Amniotic epithelial cell (primary cell): ENCODE data around the gene RAB24.
"Not testable (repeated sequence)": the region's sequence is repeated elsewhere in the genome, so short reads cannot be mapped to it uniquely, and the experiment has no call there.

Experiments used
- DNase-seq: peaks from one replicate; pipeline ENCODE4 v3.0.0-alpha.2; 2010; ENCODE audit warnings: low read depth

RAB24 gene

DNA sequence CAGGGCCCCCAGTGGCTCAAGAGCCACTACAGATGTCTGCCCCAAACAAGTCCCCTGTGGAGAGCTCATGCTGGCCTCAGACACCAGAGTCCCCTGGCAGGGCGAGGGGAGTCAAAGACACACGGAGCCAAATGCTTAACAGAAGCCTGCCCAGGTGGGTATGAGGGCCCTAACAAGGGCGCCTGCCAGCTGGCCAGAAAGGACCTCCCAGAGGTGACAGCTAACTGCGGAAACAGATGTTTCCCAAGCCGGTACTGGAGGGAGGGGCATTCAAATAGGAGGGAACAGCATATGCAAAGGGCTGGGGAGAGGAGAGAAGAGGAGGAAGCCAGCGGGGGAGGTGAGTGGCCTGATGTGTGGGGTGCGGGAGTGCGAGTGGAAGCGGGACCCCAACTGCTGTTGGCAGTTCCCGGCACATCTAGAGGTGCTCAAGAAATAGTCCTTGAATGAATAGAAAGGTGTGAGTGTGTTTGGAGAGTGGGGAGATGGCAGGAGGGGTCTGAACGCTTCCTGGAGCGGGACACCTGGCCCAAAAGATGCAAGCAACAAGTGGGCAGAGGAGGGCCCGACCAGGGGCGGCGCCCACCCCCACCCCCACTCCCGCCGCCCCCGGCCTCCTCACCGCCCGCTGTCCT, 7.4 kb upstream of the RAB24 start:
- no peak for DNase-seq

DNA sequence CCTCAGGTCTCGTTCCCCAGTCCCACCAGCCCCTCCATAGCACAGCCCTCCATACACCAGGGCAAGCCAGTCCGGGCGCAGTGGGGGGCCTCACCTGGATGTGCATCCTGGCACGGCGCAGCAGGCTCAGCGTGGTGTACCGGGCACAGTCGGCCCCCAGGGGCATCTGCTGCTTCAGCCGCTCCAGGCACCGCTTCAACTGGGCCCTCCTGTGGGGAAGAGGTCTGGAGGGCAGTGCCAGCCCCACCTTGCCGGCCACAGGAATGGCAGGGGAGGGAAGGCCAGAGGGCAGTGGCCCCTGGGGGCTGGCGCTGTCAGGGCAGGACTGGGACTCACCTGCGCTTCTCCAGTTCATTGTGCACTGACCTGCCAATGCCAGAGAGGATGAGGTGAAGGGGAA, 6.8 kb upstream of the RAB24 start:
- DNase-seq, result no peak

DNA sequence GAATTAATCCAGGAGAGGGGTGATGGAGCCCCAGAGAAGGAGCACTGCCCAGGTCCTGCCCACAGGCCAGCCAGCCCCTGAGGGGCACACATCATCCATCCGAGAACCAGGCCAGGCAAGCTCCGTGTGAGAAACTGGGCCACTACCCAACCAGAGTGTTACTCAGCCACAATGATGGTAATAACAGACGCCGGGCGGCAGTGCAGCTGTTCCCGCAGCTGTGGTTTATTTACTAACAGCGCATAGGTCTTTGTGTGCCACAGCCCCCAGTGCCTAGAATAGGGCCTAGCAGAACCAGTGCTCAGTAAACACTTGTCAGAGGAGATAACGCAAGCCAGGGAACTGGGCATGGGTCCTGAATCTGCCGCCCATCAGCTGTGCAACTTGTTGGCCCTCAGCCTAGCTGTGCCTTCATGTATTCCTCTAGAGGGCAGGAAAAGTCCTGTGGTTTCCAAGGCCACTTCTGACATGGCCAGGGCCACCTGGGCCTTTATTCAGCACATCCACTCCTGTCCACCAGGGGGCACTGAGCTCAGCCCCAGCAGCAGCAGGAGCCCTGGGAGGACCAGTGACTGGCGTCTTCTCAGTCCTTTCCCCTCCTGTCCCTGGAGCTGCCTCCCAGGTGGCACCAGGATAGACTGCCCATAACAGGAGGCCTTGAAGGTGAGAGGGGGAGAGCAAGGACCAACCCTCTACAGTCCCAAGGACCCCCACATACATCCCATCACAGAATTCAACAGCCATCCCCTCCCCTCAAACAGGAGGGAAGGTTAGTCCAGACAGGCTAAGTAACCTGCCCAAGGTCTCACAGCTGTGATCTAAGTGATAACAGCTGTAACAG, 6.1 kb upstream of the RAB24 start:
- peak; percentile 57 for DNase-seq

DNA sequence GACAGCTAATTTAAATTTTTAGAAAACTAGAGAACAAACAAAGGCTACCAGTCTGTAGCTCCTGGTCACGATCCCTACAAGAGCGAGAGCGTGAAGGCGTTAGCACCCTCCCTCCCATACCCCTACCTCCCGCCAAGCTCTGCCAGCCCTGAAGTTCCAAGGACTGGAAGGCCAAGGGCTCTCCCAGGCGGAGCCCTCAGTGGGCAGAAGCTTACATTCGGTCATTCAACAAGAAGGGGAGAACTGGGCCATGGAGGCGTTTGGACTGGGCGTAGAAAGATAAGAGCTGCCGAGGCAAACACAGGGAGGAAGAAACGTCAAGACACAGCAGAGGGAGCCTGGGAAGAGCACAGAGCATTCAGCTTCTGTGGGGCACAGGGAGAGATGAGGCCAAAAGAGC, 5.2 kb upstream of the RAB24 start:
- no peak for DNase-seq

DNA sequence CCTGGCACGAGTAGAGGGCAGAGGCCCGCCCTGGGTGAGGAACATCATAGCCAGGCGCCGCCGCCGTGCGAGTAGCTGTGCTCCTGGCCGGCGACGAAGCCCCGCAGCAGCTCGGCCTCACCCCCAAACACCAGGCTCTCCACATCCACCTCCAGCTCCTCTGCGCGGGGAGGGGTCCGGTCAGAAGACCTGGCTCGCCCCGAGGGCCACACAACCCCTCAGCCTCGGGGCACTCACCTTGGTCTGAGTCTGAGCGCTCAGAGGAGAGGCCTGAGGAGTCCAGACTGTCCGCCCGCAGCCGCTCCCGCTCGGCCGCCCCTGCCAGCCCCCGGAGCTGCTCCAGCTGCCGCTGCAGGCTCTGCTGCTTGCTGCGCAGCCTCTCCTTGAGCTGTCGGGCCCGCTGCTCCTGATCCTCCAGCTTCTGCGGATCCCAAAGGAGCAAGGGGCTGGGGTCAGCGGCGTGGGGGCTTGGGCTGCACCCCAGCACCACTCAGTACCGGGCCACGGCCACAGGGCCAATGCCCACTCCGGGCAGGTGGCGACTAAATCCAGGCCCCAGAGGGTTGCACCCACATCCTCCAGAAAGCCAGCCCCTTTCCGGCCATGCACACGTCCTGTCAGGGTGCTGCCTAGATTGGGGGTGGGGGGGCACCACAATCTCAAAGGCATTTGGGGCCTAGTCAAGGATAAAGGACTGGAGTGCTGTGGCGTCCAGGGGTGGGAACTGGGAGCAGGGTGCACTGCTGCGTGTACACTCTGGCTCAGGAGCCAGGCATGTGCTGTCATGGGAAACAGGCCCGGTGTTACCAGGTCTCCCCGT, 4.2 kb upstream of the RAB24 start:
- no peak for DNase-seq

DNA sequence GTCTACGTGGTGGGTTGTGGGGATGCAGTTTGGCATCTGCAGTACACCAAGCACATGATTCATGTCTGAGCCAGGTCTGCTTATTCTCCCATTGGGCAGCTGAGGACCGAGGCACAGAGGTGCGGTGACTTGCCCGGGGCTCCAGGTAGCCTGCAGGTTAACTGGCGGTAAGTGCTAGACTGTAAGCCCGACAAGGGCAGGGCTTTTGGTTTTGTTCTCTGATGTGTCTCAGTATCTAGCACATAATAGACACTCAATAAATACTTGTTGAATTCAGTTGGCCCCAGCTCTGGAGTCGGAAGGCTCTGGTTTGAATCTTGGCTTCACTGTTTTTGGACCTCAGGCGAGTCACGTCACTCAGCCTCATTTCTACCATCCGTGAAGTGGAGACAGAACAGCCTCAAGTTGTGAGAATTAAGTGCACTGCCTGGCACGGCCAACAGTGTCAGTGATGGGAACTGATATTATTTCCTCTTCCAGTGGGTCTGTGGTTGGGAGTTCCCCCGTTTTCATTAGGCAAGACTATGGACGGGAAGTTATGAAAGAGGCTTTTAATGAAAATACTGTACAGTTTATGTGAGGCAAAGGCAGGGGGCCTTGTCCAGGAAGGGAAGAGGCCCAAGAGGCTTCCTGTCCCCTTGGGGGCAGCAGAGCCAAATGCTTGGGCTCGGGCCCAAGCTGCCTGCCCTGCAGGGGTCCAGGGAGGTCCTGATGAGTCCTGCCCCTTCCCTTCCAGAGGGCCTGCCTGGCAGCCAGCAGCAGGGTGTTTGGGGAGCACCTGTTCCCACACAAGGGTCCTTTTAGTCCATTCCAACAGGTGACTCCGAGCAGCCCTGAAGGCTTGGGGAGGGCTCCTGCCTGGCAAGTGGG, 3.4 kb upstream of the RAB24 start:
- DNase-seq, result peak; percentile 88

DNA sequence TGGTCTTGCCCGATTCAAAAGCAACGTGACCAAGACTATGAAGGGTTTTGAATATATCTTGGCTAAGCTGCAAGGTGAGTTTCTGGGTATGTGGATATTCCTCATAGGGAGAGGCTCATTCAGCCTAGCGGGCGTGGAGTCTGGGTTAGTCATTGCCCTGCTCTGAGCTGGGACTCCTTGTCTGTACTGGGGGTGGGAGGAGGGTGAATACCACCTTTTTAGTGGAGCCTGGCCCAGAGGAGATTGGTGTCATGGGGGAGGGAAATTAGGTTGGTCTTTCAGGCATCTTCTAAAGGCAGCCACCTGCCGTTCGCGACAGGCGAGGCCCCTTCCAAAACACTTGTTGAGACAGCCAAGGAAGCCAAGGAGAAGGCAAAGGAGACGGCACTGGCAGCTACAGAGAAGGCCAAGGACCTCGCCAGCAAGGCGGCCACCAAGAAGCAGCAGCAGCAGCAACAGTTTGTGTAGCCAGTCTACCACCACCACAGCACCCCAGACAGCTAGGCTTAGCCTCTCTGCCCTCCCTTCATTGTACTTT, 2.7 kb upstream of the RAB24 start:
- not testable (repeated sequence) for DNase-seq

DNA sequence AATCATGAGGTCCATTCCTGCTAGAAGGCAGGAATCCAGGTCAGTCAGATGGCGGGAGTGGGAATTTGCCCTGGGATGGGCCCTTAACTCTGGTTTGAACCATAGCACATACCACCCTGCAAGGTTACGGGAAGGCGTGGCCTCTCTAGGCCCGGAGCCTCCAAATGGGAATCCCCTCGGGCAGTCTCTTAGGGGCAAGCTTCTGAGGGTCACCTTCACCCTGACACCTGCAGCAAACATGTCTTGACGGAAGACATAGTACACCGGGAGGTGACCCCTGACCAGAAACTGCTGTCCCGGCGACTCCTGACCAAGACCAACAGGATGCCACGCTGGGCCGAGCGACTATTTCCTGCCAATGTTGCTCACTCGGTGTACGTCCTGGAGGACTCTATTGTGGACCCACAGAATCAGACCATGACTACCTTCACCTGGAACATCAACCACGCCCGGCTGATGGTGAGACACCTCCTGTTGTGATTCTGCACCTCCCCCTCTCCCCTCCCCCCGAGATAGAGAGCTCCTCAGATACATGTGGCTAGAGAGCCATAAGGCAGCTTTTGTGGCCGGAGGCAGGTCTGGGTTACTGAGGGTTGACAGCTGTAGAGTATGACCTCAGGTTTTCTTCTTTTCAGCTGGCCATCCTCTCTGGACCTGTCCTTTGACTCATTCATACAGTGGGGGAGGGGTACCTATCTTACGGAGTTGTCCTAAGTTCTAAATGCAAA, 1.0 kb upstream of the RAB24 start:
- peak; percentile 58 for DNase-seq

DNA sequence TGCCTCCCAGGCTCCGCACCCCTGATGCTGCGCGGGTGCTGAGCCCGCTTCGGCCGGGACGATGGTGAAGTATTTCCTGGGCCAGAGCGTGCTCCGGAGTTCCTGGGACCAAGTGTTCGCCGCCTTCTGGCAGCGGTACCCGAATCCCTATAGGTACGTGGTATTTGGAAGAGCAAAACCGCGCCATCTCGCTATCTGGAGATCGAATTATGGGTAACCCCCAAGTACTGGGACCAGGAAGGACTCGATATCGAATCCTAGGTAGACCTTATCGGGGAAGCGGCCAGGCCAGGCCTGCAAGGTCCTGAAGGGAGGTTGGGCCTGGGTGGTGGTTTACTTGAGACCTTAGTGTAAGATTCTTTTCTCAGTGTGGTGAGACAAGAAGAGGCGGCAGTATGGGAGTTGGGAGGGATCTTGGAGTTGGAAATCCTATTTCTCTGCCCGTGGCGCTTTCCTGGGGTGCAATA, 439 bp upstream of the RAB24 start:
- no peak for DNase-seq

DNA sequence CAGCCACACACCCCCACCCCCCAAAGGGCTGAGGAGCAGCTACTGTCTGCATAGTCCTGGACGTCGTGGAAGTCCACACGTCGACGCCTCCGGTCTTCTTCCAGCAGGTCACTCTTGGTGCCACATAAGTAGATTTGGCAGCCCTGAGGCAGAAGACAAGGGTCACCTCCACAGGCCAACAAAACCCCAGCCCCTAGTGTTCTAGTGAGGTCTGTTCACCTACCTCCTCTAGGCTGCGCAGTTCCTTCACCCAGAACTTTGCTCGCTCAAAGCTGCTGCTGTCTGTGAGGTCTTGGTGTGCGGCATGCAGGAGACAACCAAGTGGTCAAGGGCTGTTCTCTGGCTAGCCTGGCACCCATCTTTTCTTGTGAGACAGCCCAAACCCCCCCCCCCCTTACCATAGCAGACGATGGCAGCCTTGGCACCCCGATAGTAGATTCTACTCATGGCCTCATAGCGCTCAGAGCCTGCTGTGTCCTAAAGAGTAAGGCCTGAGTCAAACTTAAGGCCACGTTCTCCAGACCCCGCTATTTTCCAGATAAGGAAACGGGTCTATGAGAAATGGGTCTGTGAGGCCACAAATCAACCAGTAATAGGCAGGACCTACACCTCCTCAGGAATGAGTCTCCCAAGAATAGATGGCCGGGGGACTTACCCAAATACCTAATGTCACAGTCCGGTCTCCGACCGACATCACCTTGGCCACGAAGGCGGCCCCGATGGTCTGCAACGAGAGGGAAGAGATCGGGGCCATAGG, 987 bp downstream of the RAB24 start:
- peak; percentile 37 for DNase-seq

DNA sequence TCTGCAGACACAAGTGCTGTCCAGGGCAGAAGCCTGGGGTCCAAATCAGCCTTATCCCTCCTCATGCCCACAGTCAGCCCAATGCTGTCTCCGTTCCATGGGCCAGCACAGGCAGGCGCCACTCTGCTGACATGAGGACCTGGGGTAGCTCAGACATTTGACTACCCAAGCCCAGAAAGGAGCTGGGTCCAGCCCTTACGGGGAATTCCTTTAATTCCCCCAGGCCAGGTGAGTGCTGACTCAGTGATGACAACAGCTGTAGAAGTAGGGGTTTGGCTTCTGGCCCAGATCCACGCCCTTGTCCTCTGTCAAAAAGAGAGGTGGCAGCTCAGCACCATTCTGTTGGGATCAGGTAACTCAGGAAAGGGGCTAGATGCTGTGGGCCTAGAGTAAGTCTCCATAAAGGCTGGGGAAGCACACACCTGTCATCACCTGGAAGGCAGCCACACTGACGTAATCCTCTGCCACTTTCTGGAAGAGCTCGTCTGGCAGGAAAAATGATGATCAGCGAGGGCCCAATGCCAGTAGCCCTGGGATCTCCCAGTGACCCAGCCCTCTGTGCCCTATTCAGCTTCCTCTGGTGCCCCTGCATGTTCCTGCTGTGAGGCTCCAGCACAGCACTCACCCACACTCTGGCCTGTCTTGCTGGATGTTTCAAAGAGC, 1.9 kb downstream of the RAB24 start:
- no peak for DNase-seq

DNA sequence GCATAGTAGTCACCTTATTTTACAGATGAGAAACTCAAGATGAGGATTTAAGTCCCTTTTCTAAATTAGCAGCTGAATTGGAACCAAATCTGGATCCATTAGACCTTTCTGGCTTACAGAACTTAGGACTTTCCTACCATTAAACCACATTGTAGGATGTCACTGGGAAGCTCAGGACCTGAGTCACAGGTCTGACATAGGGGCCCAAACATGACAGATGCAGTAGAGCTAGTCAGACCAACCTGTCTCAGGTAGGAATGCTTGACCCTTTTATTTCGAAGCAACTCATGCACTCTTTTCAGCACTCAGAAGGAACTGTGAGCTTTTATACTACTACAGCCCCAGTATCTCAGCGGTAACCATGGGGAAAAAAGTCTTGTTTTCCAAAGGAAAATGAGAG, 2.6 kb downstream of the RAB24 start:
- DNase-seq, result no peak

DNA sequence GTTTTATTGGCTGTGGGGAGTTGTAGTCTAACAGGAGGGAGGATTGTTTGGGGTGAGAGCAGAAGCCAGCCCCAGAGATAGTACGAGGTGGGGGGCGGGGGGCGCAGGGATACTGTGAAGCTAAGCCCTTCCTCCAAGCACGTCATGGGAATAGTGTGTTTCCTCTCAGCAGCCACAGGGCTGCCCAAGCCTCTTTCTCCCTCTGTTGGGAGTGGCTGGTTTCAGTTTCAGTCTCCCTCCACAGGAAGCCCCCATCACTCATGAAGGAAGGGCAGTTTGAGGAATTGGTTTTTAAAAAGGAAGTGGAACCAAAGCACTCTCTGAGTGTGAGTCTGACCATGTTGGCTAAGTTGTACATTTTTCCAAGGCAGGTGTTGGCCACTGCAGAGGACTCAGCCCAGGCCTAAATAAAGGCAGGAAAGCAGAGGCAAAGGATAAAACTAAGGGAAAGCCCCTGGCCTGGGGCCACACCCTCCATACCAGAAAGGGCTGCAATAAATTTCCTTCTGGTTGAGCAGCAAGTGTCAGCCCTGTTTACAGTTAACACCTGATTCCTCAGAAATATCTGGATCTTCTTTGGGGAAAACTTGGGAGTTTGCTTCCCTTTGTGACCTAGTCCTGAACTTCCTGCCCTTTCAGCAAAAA, 3.2 kb downstream of the RAB24 start:
- peak; percentile 70 for DNase-seq

DNA sequence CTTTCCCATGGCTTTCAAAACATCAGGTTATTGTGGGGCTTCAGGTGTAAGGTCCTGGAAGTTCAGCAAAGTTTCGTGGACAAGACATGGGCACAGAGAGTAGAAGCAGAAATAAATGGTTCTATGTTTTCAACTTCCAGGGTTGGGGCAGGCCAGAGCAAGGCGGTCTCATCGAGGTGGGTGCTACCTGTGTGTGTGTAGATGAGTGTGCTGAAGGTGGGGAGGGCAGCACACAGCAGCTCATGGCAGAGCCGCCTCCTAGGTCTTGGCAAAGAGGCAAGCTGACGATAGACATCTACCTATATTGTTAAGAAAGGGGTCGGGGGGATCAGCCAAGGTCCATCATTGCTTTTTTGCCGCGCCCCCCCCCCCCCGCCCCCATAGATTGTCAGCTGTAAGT, 3.8 kb downstream of the RAB24 start:
- DNase-seq, result no peak

DNA sequence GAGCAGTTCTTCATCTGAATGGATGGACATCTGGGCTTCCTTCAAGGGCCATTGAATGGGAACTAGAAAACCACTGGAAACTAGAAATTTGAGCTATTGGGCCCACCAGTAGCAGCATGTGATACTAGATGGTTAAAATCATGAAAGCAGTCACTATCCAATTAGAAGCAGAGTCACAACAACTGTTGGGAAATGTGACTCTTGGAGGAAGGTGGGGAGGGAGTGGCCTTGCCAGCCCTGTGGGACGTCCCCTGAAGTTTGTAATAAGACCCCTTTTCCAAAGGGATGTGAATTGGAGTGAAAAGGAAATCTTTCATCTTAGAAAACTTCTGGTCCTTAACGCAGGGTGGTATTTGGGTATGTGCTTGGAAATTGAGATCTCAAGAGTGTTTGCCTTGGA, 5.6 kb downstream of the RAB24 start:
- DNase-seq, result no peak

DNA sequence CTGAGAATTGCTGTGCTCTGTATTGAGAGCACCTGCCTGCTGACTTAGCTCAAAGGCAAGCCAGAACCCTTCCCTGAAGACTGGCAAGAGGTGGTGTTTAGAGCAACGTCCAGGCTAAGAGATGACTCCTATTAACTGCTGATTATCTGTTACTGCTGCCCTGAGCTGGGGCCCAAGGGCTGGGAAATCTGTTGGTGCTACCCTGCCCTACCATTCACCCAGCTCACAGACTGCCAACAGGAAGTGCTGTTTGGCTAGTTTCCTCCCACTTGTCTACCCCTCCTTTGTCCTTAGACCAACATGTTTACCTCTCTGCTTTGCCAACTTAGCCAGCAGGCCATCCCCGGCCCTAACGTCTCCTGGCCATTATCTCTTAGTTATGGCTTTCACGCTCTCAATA, 6.9 kb downstream of the RAB24 start:
- DNase-seq, result no peak

DNA sequence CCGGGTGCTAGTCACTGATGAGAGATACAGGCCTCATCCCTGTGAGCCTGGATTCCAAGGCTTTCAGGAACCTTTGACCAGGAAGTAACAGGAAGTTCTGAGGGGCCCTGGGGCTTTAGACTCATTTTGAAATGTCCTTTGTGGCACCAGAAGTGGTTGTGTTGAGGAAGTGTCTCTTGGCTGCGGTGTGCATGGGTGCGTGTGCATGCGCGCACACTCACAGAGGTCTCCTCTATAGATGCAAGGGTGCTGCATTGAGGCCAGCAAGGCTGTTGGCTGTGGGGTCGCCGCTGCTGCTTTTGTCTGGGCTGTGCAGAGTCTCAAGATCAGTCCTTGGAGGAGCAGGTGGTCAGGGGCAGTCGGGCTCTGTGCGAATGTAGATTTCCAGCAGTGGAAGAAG, 7.6 kb downstream of the RAB24 start:
- no peak for DNase-seq

DNA sequence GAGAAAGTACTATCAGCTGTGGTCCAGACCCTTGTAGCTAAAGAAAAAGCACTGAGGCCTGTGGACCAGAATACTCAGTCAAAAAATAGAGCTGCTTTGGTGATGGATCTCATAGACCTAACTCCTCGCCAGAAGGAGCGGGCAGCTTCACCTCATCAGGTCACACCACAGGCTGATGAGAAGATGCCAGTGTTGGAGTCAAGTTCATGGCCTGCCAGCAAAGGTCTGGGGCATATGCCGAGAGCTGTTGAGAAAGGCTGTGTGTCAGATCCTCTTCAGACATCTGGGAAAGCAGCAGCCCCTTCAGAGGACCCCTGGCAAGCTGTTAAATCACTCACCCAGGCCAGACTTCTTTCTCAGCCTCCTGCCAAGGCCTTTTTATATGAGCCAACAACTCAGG, 8.9 kb downstream of the RAB24 start:
- DNase-seq, result no peak
